PC-3 (cell line): ENCODE results near the gene RAB7A. TPM values are rescaled to one million over a fixed set of nuclear protein-coding genes. Genes with fewer than 3 reads are reported as not detected.
A peak's percentile ranks its signal among the peaks of the same experiment; 100 is the strongest.

Source experiments
- ATAC-seq: fragments of 200-7000 bp; cut with Tn5 transposase; 2 replicates; pipeline ENCODE4 v1.9.1; 2020; ENCODE audit warnings: mild to moderate bottlenecking, moderate library complexity
- BruUV-seq: library from RNA; stranded (reverse); fragments of 400-500 nt; replicated peaks from 2 replicates; lab custom pipeline; 2021; lab: Mats Ljungman, UMichigan
- CTCF ChIA-PET: fragments of 300-600 bp; sonication (Branson Sonifier 250); formaldehyde crosslinking; loops from one replicate; lab custom pipeline; 2022; ENCODE audit warnings: antibody characterized with exemption; lab: Charles Lee
- POLR2A ChIA-PET: fragments of 300-600 bp; sonication (Branson Sonifier 250); formaldehyde crosslinking; loops from one replicate; lab custom pipeline; 2022; ENCODE audit warnings: antibody characterized with exemption; ENCODE audit not compliant: unreplicated experiment; lab: Charles Lee
- DNase-seq: peaks from one replicate; pipeline ENCODE4 v3.0.0-alpha.2; 2015
- H2AFZ ChIP-seq: fragments of 300-600 bp; sonication (generic); 2 replicates; pipeline ENCODE4 v1.6.0; 2016; ENCODE audit warnings: antibody characterized with exemption, low read length
- H3F3A ChIP-seq: fragments of 300-600 bp; sonication (generic); one replicate; pipeline ENCODE4 v1.6.0; 2017; ENCODE audit warnings: antibody characterized with exemption, low read length, control low read depth, mild to moderate bottlenecking; ENCODE audit not compliant: unreplicated experiment
- H3K27ac ChIP-seq: fragments of 300-600 bp; sonication (generic); 2 replicates; pipeline ENCODE4 v1.5.1; 2016; ENCODE audit warnings: mild to moderate bottlenecking, low read length
- H3K27me3 ChIP-seq: fragments of 300-600 bp; sonication (generic); 2 replicates; pipeline ENCODE4 v1.6.1; 2016; ENCODE audit warnings: low read length, mixed read lengths
- H3K36me3 ChIP-seq: fragments of 300-600 bp; sonication (generic); 2 replicates; pipeline ENCODE4 v1.6.1; 2016; ENCODE audit warnings: low read depth, mixed run types, low read length, mixed read lengths
- H3K4me1 ChIP-seq: fragments of 300-600 bp; sonication (generic); 2 replicates; pipeline ENCODE4 v1.5.1; 2016; ENCODE audit warnings: low read length; ENCODE audit not compliant: insufficient read depth
- H3K4me2 ChIP-seq: fragments of 300-600 bp; sonication (generic); 2 replicates; pipeline ENCODE4 v1.6.0; 2016; ENCODE audit warnings: low read length
- H3K4me3 ChIP-seq: fragments of 300-600 bp; sonication (generic); 2 replicates; pipeline ENCODE4 v1.5.1; 2016; ENCODE audit warnings: mild to moderate bottlenecking, low read length, mixed read lengths
- H3K79me2 ChIP-seq: fragments of 300-600 bp; sonication (generic); 2 replicates; pipeline ENCODE4 v1.6.1; 2017; ENCODE audit warnings: low read length, mixed read lengths
- H3K9ac ChIP-seq: fragments of 300-600 bp; sonication (generic); 2 replicates; pipeline ENCODE4 v1.6.0; 2016; ENCODE audit warnings: mild to moderate bottlenecking, low read length
- H3K9me2 ChIP-seq: fragments of 300-600 bp; sonication (generic); replicated peaks from 2 replicates; pipeline ENCODE4 v1.6.1; 2016; ENCODE audit warnings: mixed run types, low read length, mixed read lengths
- H3K9me3 ChIP-seq: fragments of 300-600 bp; sonication (generic); 2 replicates; pipeline ENCODE4 v1.6.1; 2016; ENCODE audit warnings: low read length, mixed read lengths
- H4K20me1 ChIP-seq: fragments of 300-600 bp; sonication (generic); 2 replicates; pipeline ENCODE4 v1.6.1; 2016; ENCODE audit warnings: low read length, mixed read lengths
- CTCF ChIP-seq: fragments of 300-600 bp; sonication (generic); conservative IDR thresholded peaks from 2 replicates; pipeline ENCODE4 v1.5.1; 2017; ENCODE audit warnings: antibody characterized with exemption, low read depth, mild to moderate bottlenecking, low read length
- EZH2 ChIP-seq: fragments of 300-600 bp; sonication (generic); IDR thresholded peaks from one replicate; pipeline ENCODE4 v1.6.1; 2017; ENCODE audit warnings: antibody characterized with exemption, mild to moderate bottlenecking, low read length; ENCODE audit not compliant: unreplicated experiment
- EZH2phosphoT487 ChIP-seq: fragments of 300-600 bp; sonication (generic); IDR thresholded peaks from 2 replicates; pipeline ENCODE4 v1.6.1; 2018; ENCODE audit warnings: mild to moderate bottlenecking, antibody characterized with exemption, low read length, borderline replicate concordance
- intact Hi-C: fragments of 100-400 bp; cut with micrococcal nuclease; formaldehyde crosslinking; loops from 2 replicates; pipeline ENCODE4 v1.9.0; 2023
- total RNA-seq: library from RNA; depleted of rRNA; stranded (reverse); fragments of >200 nt; gene quantifications from 2 replicates; pipeline ENCODE4 v1.2.3, GENCODE V29; 2014

RAB7A gene
- total RNA-seq, 1 experiment from 2014 or later, result 48.0 TPM

- ChIA-PET CTCF (no interaction called here), POLR2A (no interaction called here)
- ATAC-seq, result peak; percentile 81
- H3K9ac ChIP-seq, result no peak overlapping the region
- TF ChIP-seq EZH2phosphoT487 (no peak), EZH2 (no peak), CTCF (no peak)
- H3K9me3 ChIP-seq, result no peaks in the 10 kb centered on the region
- no peaks in the 10 kb centered on the region for H3K79me2 ChIP-seq
- H3F3A ChIP-seq, result no peaks in the 10 kb centered on the region
- H3K4me2 ChIP-seq, result peak overlapping the region; percentile 65
- DNase-seq, result peak; percentile 87
- H4K20me1 ChIP-seq, result no peaks in the 10 kb centered on the region
- intact Hi-C loops, result no loop called here
- peak overlapping the region; percentile 30; the same call in 1 of the 2 replicates for H3K4me3 ChIP-seq
- H3K27me3 ChIP-seq, result no peaks in the 10 kb centered on the region
- BruUV-seq, result no TSS peak
- H3K27ac ChIP-seq, result peak overlapping the region; percentile 81
- no peak overlapping the region for H2AFZ ChIP-seq
- no peaks in the 10 kb centered on the region for H3K36me3 ChIP-seq
- peaks cover 20% of the 10 kb centered on the region for H3K4me1 ChIP-seq
- H3K9me2 ChIP-seq, result no peaks in the 10 kb centered on the region
Observed at GRCh38 chr3:128709506-128710210, 16.3 kb upstream of the RAB7A start.

GRCh38 chr3:128710816-128711433, 15.1 kb upstream of the RAB7A start:
- no peak overlapping the region for H2AFZ ChIP-seq
- ATAC-seq (peak; percentile 46), DNase-seq (peak; percentile 61)
- H3K27me3 ChIP-seq, result no peaks in the 10 kb centered on the region
- no peaks in the 10 kb centered on the region for H3K9me2 ChIP-seq
- peak overlapping the region; percentile 65; the same call in 1 of the 2 replicates for H3K4me2 ChIP-seq
- peak overlapping the region; percentile 81 for H3K27ac ChIP-seq
- POLR2A ChIA-PET, result no interaction called here
- no peaks in the 10 kb centered on the region for H3K79me2 ChIP-seq
- TF ChIP-seq EZH2phosphoT487 (no peak), EZH2 (no peak), CTCF (no peak)
- H3K36me3 ChIP-seq, result no peaks in the 10 kb centered on the region
- H4K20me1 ChIP-seq, result no peaks in the 10 kb centered on the region
- no peaks in the 10 kb centered on the region for H3F3A ChIP-seq
- H3K4me1 ChIP-seq, result peaks cover 20% of the 10 kb centered on the region
- H3K9me3 ChIP-seq, result no peaks in the 10 kb centered on the region
- BruUV-seq, result no TSS peak
- H3K9ac ChIP-seq, result no peak overlapping the region
- CTCF ChIA-PET, result no interaction called here
- intact Hi-C loops, result no loop called here
- no peak overlapping the region for H3K4me3 ChIP-seq

- Histone ChIP-seq H3K27me3 (no peaks in the 10 kb centered on the region), H3K9me2 (no peaks in the 10 kb centered on the region), H3K9ac (no peak overlapping the region), H3K9me3 (no peaks in the 10 kb centered on the region), H2AFZ (no peak overlapping the region), H3K4me2 (no peak overlapping the region), H3K79me2 (no peaks in the 10 kb centered on the region), H4K20me1 (no peaks in the 10 kb centered on the region), H3F3A (no peaks in the 10 kb centered on the region), H3K36me3 (no peaks in the 10 kb centered on the region), H3K4me3 (no peak overlapping the region), H3K4me1 (peaks cover 20% of the 10 kb centered on the region), H3K27ac (no peak overlapping the region)
- intact Hi-C loops, result no loop called here
- POLR2A ChIA-PET, result no interaction called here
- DNase-seq, result no peak
- BruUV-seq, result no TSS peak
- TF ChIP-seq CTCF (no peak), EZH2phosphoT487 (no peak), EZH2 (no peak)
- CTCF ChIA-PET, result no interaction called here
- ATAC-seq, result no peak
Observed at GRCh38 chr3:128712848-128713247, 13.1 kb upstream of the RAB7A start.
